NCI-H187 treated with DMSO at 0.1 percent for 48 hours (cell line): ENCODE data around the gene OLFML1.

Source experiments
- DNase-seq: peaks from one replicate; lab custom pipeline; 2025; lab: John Stamatoyannopoulos, UW

The OLFML1 gene

DNA sequence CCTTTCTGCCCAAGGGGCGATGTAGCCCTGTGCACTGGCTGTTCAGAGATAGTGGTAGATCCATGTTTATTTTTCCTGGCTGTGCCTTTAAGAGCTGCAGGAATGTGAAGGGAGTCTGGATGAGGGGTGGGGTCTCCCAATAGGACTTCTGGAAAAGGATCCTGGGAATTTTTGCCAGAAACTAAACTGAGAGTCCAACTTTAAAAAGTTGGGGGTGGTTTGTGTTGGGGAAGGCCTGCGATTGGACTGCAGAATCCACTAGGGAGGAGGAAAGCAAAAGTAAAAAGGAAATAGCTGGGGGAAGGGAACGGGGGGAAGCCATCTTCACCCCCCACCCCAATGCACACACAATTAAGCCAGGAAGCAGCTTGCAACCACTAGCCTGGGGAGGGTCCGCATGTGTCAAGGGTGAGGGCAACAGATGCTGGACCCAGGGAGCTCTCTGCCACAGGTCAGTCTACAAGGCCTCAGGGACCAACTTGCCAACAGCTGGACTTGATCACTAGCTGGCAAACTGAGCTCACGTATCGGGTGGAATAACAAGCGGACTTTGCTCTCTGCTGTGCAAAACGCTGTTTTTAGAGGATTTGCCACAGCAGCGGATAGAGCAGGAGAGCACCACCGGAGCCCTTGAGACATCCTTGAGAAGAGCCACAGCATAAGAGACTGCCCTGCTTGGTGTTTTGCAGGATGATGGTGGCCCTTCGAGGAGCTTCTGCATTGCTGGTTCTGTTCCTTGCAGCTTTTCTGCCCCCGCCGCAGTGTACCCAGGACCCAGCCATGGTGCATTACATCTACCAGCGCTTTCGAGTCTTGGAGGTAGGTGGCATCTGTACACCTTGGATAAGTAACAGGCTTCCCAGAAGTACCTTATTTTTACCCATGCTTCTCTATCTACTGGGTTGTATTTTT lies at the start of gene OLFML1:
Gene OLFML1, plus strand, starts transcription at position 321 of the 912 bp plus-strand sequence. Its CDS starts 370 bp downstream, at position 691.
- no peak for DNase-seq

DNA sequence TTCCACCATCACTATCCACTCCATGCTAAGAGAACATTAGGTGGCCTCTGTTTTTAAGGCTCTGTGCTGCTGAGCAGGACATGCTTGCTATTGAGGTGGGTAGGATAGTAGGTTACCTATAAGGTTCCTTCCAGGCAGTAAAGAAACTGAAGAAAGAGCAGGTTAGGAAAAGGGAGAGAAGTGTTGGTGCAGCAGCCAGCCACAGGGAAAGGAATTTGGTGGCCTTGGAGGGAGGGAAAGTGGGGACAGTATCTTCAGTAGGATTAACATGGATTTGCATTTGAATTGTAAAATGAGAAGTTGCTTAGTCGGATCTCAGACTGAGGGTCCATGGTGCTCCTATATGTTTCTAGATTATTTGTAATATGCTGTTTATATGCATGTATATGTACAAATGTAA lies 49.2 kb upstream of the OLFML1 start:
- DNase-seq = no peak

- DNase-seq = no peak
Observed at GRCh38 chr11:7436657-7437056, 48.6 kb upstream of the OLFML1 start.

DNA sequence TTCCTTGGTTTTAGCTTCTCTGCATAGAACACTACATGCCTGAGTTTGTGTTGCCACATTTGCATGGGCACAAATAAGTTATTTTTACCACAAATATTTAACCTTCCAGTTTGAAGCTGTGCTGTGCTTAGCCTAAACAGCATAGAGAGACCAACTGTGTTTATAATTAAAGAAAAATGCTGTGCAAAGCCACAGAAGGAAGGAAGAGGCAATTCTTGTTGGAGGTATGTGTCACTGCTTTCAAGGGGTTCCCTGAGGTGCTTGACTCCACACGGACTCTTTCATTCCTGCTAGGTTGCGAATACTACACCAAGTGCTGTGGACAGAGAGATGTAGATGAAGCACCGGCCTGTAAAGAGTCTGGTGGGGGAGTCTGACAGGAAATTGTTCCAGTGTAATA lies 47.6 kb upstream of the OLFML1 start:
- DNase-seq = no peak

- no peak for DNase-seq
Observed at GRCh38 chr11:7439746-7440320, 45.5 kb upstream of the OLFML1 start.

- DNase-seq = no peak
Observed at GRCh38 chr11:7442588-7443215, 42.6 kb upstream of the OLFML1 start.

- DNase-seq = no peak
Observed at GRCh38 chr11:7444091-7444981, 41.0 kb upstream of the OLFML1 start.

- DNase-seq = no peak
Observed at GRCh38 chr11:7445564-7445963, 39.7 kb upstream of the OLFML1 start.

DNA sequence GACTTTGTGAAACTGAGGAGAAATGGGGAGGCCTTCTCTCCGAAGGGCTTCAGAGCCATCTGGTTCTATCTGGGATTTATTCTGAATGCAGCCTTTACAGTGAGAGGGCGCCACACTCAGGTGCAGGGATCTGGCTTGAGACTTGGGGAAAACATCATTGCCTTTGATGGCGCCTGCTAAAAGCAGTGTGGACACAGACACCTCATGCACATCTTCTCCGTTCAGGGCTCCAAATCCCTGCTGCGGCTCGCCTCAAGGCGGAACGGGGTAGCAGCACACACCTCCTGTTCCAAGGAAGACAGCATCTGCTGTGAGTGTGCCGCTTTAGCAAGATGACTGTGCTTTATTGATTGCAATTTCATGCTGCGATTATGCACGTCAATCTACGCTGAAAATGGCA lies 37.1 kb upstream of the OLFML1 start:
- no peak for DNase-seq

DNA sequence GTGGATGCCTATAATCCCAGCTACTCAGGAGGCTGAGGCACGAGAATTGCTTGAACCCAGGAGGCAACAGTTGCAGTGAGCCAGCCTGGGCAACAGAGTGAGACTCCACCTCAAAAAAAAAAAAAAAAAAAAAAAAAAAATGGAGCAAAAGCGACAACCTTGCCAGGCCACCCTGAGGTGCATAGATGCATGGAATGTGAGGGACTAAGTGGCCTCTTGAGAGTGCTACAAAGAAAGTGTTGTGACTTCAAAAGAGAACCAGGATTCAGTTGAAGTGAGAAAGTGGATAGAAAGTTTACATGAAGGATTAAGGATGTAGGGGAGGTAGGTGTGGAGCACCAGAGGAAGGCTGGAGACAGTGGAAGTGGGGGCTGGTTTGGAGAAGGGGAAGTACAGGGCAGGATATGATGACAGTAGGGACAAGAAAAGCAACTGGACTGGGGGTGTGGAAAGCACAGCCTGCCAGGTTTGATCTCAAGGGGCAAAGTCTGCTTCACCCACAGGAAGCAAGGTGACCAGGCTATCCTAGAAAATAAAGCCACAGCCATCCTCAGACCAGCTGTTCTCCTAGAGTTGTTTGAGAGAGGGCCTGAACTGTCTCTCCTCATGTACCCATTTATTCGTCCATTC lies 36.0 kb upstream of the OLFML1 start:
- DNase-seq = no peak

DNA sequence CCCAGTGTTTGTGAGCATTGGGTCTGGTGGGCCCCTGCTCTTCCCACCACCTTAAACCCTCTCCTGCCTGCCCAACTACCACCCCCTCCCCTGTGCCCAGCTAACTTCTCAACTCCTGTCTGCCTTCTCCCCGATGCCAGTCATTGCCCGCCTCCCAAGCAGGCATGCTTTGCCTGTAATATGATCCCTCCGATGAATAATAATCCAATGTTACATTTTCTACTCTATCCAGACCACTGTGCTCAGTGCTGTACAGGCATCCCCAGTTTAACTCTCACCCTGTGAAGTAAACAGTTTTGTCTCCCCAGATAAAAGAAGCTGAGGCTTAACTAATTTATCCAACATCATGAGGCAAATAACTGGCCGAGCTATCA lies 35.5 kb upstream of the OLFML1 start:
- no peak for DNase-seq

GRCh38 chr11:7450836-7451235 lies 34.5 kb upstream of the OLFML1 start:
- DNase-seq = no peak

DNA sequence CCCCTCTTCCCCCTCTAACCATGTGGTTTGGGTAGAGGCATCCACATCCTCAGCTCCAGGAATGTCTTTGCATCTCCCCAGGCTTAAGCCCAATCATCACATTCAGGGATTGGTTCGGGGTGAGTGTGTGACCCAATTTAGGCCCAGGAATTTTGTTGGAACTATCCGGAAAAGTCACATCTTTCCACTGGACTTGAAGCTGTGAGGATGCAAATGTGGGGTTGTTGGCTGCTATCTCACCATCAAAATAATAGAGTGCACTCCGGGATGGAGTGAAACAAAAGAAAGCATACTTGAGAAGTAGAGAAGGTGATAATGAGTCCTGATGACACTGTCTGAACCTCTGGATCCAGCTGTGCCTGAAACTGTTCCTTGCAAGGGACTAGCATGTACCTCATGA lies 33.8 kb upstream of the OLFML1 start:
- DNase-seq = no peak

DNA sequence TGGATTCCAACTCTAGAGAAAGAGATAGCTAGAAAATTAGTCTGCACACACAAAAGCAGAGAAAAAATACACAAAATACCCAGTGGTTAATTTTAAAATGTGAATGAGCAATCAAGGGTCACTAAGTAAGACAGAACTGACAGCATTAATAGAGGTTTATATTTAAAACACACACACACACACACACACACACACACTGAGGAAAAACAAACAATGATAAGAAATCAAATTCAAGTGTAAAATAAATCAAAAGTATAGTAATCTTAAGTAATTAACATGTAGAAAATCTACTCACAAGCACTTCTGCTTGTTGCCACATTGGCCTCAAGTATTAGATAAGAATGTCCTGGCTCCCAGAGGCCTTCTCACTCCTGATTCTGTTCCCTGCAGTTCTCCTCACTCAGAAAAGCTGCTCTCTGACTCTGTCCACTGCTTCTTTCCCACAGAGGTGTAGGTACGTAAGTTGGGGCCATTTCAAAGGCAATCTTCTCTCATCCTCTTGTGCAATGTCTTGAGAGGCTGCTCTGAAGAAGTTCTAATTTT lies 33.3 kb upstream of the OLFML1 start:
- no peak for DNase-seq

- DNase-seq = no peak
Observed at GRCh38 chr11:7454854-7455253, 30.5 kb upstream of the OLFML1 start.

- DNase-seq = no peak
Observed at GRCh38 chr11:7457211-7457610, 28.1 kb upstream of the OLFML1 start.

DNA sequence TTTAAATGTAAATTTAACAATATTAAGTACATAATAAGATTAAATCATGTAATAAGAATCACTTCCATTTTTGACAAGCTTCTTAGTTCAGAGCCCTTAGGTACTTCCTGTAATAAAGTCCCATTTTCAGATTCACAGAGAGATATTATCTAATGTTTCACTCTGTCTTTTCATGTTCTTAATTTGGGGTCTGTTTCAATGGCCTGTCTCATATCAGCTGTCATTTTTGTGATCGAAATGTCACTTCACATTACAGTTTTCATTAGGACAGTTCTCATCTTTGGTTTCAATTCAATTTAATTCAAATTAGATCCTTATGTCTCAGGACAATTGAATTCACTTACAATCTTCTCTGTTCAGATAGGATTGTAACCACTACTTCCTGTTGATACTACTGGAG lies 22.6 kb upstream of the OLFML1 start:
- DNase-seq = no peak

GRCh38 chr11:7467652-7468051 lies 17.7 kb upstream of the OLFML1 start:
- DNase-seq = no peak

DNA sequence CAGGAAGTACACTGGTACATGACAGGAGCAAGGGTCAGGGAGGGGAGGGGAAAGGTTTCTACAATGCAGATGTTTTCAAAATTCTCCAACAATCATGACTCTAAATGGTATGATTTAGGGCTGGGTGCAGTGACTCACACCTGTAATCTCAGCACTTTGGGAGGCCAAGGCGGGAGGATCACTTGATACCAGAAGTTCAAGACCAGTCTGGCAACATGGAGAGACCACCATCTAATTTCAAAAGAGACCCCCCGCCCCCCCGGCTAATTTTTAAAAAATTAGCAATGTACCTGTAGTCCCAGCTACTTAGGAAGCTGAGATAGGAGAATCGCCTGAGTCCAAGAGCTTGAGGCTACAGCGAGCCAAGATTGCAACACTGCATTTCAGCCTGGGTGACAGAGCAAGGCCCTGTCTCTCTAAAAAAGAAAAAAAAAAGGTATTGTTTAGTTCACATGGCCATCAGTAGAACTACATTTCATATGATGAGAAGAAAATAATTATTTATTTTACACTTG lies 15.9 kb upstream of the OLFML1 start:
- DNase-seq = no peak

DNA sequence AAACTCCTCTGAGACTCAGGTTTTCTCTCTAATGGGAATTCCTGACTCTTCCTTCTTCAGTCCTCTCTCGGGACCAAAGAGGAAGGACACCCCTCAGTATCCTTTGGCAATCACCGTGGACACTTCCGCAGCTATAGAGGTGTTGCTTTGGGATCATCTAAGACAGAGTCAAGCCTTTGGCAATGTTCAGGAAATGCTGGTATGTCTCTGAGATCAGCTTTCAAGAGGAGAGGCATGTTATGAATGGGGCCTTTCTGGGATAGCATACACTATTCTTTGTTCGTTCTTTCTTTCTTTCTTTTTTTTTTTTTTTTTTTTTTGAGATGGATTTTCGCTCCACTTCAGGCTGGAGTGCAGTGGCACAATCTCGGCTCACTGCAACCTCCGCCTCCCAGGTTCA lies 14.2 kb upstream of the OLFML1 start:
- DNase-seq = no peak

GRCh38 chr11:7473717-7474116 lies 11.6 kb upstream of the OLFML1 start:
- no peak for DNase-seq
